Endodermal cell (in vitro differentiated cells): ENCODE data around the gene PIK3R2. TPM values are rescaled to one million over a fixed set of nuclear protein-coding genes. Genes with fewer than 3 reads are reported as not detected.

Experiments
- DNase-seq: peaks from one replicate; pipeline ENCODE4 v3.0.0-alpha.2; 2017
- H3K27ac ChIP-seq: 2 replicates; pipeline ENCODE4 v1.5.1; 2013; ENCODE audit warnings: mild to moderate bottlenecking, low read depth, low read length, moderate library complexity
- H3K27me3 ChIP-seq: 2 replicates; pipeline ENCODE4 v1.6.1; 2013; ENCODE audit warnings: mild to moderate bottlenecking, low read length, moderate library complexity; ENCODE audit not compliant: insufficient read depth, control insufficient read depth, poor library complexity, severe bottlenecking
- H3K36me3 ChIP-seq: 2 replicates; pipeline ENCODE4 v1.7.0; 2013; ENCODE audit warnings: mild to moderate bottlenecking, low read length, moderate library complexity; ENCODE audit not compliant: control insufficient read depth, insufficient read depth
- H3K4me1 ChIP-seq: one replicate; pipeline ENCODE4 v1.7.0; 2013; ENCODE audit warnings: low read length; ENCODE audit not compliant: control insufficient read depth, insufficient read depth
- H3K4me3 ChIP-seq: 2 replicates; pipeline ENCODE4 v1.5.1; 2013; ENCODE audit warnings: mild to moderate bottlenecking, low read length, moderate library complexity
- H3K9ac ChIP-seq: 2 replicates; pipeline ENCODE4 v1.6.1; 2013; ENCODE audit warnings: mild to moderate bottlenecking, low read length, moderate library complexity; ENCODE audit not compliant: poor library complexity, severe bottlenecking; ENCODE audit errors: extremely low read depth
- H3K9me3 ChIP-seq: 2 replicates; pipeline ENCODE4 v1.6.1; 2013; ENCODE audit warnings: mild to moderate bottlenecking, low read length, moderate library complexity; ENCODE audit not compliant: control insufficient read depth
- H3K27ac Mint-ChIP-seq: 2 replicates; pipeline ENCODE4 v1.8.0; 2020; ENCODE audit warnings: mixed read lengths
- H3K27me3 Mint-ChIP-seq: 2 replicates; pipeline ENCODE4 v1.8.0; 2021; ENCODE audit warnings: mild to moderate bottlenecking, mixed read lengths; ENCODE audit not compliant: insufficient read depth
- H3K36me3 Mint-ChIP-seq: 2 replicates; pipeline ENCODE4 v1.8.0; 2020; ENCODE audit warnings: low read depth, mixed read lengths
- H3K4me1 Mint-ChIP-seq: 2 replicates; pipeline ENCODE4 v1.8.0; 2020; ENCODE audit warnings: mixed read lengths
- H3K4me3 Mint-ChIP-seq: 2 replicates; pipeline ENCODE4 v1.8.0; 2020; ENCODE audit warnings: mild to moderate bottlenecking, moderate library complexity, mixed read lengths
- H3K9me3 Mint-ChIP-seq: 2 replicates; pipeline ENCODE4 v1.8.0; 2020; ENCODE audit warnings: mild to moderate bottlenecking, mixed read lengths
- CTCF ChIP-seq: fragments of 200-600 bp; sonication (generic); conservative IDR thresholded peaks from 2 replicates; pipeline ENCODE4 v1.5.0; 2021; ENCODE audit warnings: antibody characterized with exemption, mild to moderate bottlenecking
- WGBS, 2 experiments: methylation state at CpG; one replicate each; pipeline versions ENCODE4 v1.1.5 to v1.1.7; 2013; ENCODE audit warnings: missing lambda C conversion rate in 2 of 2, mixed read lengths in 1 of 2; ENCODE audit not compliant: insufficient coverage in 1 of 2, insufficient read length in 1 of 2; 5-methylcytosine and 5-hydroxymethylcytosine counted together
- total RNA-seq, 2 donors: library from RNA; stranded (reverse); fragmentation: NEBNext Ultra II Directional in 1 of 2; extraction: Animal tissue kit (Norgen Biotek cat#: 25700) in 1 of 2; gene quantifications; 2 replicates in 1 of 2; 3 replicates in 1 of 2; pipeline ENCODE4 v1.2.1, GENCODE V29; 2021

Gene PIK3R2
- total RNA-seq, 2 donors from 2014 or later: 52.9 to 58.8 TPM

- Mint-ChIP-seq H3K9me3 (no peaks in the 10 kb centered on the region), H3K4me3 (peak overlapping the region; percentile 78), H3K4me1 (peaks cover 6% of the 10 kb centered on the region), H3K27ac (peak overlapping the region; percentile 73), H3K27me3 (peaks cover 13% of the 10 kb centered on the region), H3K36me3 (peaks cover 13% of the 10 kb centered on the region)
- no peaks in the 10 kb centered on the region for H3K36me3 ChIP-seq
- 55 to 65% methylated on average over 23 to 32 of the region's 32 CpGs for WGBS, 2 experiments
- DNase-seq: peak; percentile 73
- TF ChIP-seq CTCF: peak; percentile 63
- no peaks in the 10 kb centered on the region for H3K4me1 ChIP-seq
- peak overlapping the region; percentile 20 for H3K9ac ChIP-seq
- no peak overlapping the region for H3K27ac ChIP-seq
- no peaks in the 10 kb centered on the region for H3K9me3 ChIP-seq
- H3K4me3 ChIP-seq: peak overlapping the region; percentile 84
- H3K27me3 ChIP-seq: peaks cover 5% of the 10 kb centered on the region
Measured at GRCh38 chr19:18202778-18203407, 49.9 kb downstream of the PIK3R2 start.

GRCh38 chr19:18203408-18203862, 50.5 kb downstream of the PIK3R2 start:
- peaks cover 6% of the 10 kb centered on the region for H3K4me1 Mint-ChIP-seq
- Histone ChIP-seq H3K9ac (peak overlapping the region; percentile 20), H3K9me3 (no peaks in the 10 kb centered on the region), H3K27ac (no peak overlapping the region), H3K36me3 (no peaks in the 10 kb centered on the region), H3K4me1 (no peaks in the 10 kb centered on the region), H3K4me3 (peak overlapping the region; percentile 84), H3K27me3 (peaks cover 5% of the 10 kb centered on the region)
- H3K4me3 Mint-ChIP-seq: peak overlapping the region; percentile 78
- no peaks in the 10 kb centered on the region for H3K9me3 Mint-ChIP-seq
- WGBS, 2 experiments: 13 to 23% methylated on average over 14 to 34 of the region's 38 CpGs
- no peak for TF ChIP-seq CTCF
- peaks cover 9% of the 10 kb centered on the region for H3K36me3 Mint-ChIP-seq
- peak overlapping the region; percentile 73 for H3K27ac Mint-ChIP-seq
- peaks cover 13% of the 10 kb centered on the region for H3K27me3 Mint-ChIP-seq
- no peak for DNase-seq

GRCh38 chr19:18203863-18204393, 51.0 kb downstream of the PIK3R2 start, which contains the start of gene RAB3A:
TSS of gene RAB3A (minus strand) at chr19:18204042. CDS start at chr19:18202740, 1,302 bp downstream.
- peak; percentile 100 for DNase-seq
- Histone ChIP-seq H3K9ac (peak within 1 kb of the TSS; percentile 77), H3K4me1 (no peaks in the 10 kb centered on the region), H3K9me3 (no peaks in the 10 kb centered on the region), H3K36me3 (no peaks in the 10 kb centered on the region), H3K27me3 (peaks cover 5% of the 10 kb centered on the region), H3K4me3 (peak within 1 kb of the TSS; percentile 87), H3K27ac (peak within 1 kb of the TSS; percentile 86)
- peak within 1 kb of the TSS; percentile 78 for H3K4me3 Mint-ChIP-seq
- peak; percentile 38 for TF ChIP-seq CTCF
- H3K4me1 Mint-ChIP-seq: peaks cover 6% of the 10 kb centered on the region
- H3K27ac Mint-ChIP-seq: peak within 1 kb of the TSS; percentile 91
- H3K27me3 Mint-ChIP-seq: peaks cover 15% of the 10 kb centered on the region
- peaks cover 6% of the 10 kb centered on the region for H3K36me3 Mint-ChIP-seq
- 0% methylated on average over 21 to 50 of the region's 50 CpGs for WGBS, 2 experiments
- no peaks in the 10 kb centered on the region for H3K9me3 Mint-ChIP-seq
